K562 (cell line): ENCODE results near the gene FRMD5. TPM values are rescaled to one million over a fixed set of nuclear protein-coding genes. Genes with fewer than 3 reads are reported as not detected.
A peak's percentile ranks its signal among the peaks of the same experiment; 100 is the strongest.

Experiments
- ARID3A ChIP-seq: IDR thresholded peaks from 2 replicates; pipeline ENCODE4 v1.6.1; 2012; ENCODE audit warnings: low read depth, low read length, improper control_type of control experiment, borderline replicate concordance
- CBFA2T3 ChIP-seq: fragments of 450-650 bp; IDR thresholded peaks from 2 replicates; pipeline ENCODE4 v1.6.1; 2017
- ELK1 ChIP-seq: sonication (generic); formaldehyde crosslinking; IDR thresholded peaks from 2 replicates; pipeline ENCODE4 v1.8.1; 2022; ENCODE audit warnings: missing genetic modification reagents
- FOXM1 ChIP-seq, 2 experiments: fragments of 450-650 bp in 1 of 2; sonication (generic) in 1 of 2; formaldehyde crosslinking in 1 of 2; IDR thresholded peaks; 2 replicates each; pipeline versions ENCODE4 v1.6.1 to v1.9.0; 2017 to 2022; ENCODE audit warnings: low read depth in 2 of 2, mild to moderate bottlenecking in 2 of 2, missing genetic modification reagents in 1 of 2, moderate library complexity in 1 of 2
- HDAC3 ChIP-seq: fragments of 450-650 bp; IDR thresholded peaks from 2 replicates; pipeline ENCODE4 v1.6.1; 2018; ENCODE audit warnings: borderline replicate concordance, mild to moderate bottlenecking, moderate library complexity; ENCODE audit not compliant: partially characterized antibody
- LARP7 ChIP-seq: fragments of 450-650 bp; IDR thresholded peaks from 2 replicates; pipeline ENCODE4 v1.6.1; 2016
- MED1 ChIP-seq: sonication (generic); formaldehyde crosslinking; IDR thresholded peaks from 2 replicates; pipeline ENCODE4 v1.8.1; 2023; ENCODE audit warnings: missing genetic modification reagents, borderline replicate concordance
- NCOA4 ChIP-seq: fragments of 450-650 bp; IDR thresholded peaks from 2 replicates; pipeline ENCODE4 v1.6.1; 2018; ENCODE audit warnings: mild to moderate bottlenecking; ENCODE audit not compliant: partially characterized antibody
- PHB ChIP-seq: fragments of 250-450 bp; sonication (Bioruptor Pico); IDR thresholded peaks from 2 replicates; pipeline ENCODE4 v1.5.0; 2021
- PKNOX1 ChIP-seq: fragments of 450-650 bp; IDR thresholded peaks from 2 replicates; pipeline ENCODE4 v1.6.1; 2016
- TBP ChIP-seq: optimal IDR thresholded peaks from 2 replicates; pipeline ENCODE3; 2011; ENCODE audit warnings: low read depth, low read length, improper control_type of control experiment
- TSC22D4 ChIP-seq: fragments of 450-650 bp; IDR thresholded peaks from 2 replicates; pipeline ENCODE4 v1.6.1; 2016; ENCODE audit warnings: missing genetic modification characterization, missing biosample characterization, control low read depth
- ZNF143 ChIP-seq: sonication (generic); formaldehyde crosslinking; IDR thresholded peaks from 2 replicates; pipeline ENCODE4 v1.9.0; 2022; ENCODE audit warnings: mild to moderate bottlenecking, missing genetic modification reagents
- ZNF165 ChIP-seq: fragments of 250-450 bp; sonication (Bioruptor Pico); IDR thresholded peaks from 2 replicates; pipeline ENCODE4 v1.4.0; 2020; ENCODE audit warnings: borderline replicate concordance
- ZNF592 ChIP-seq: fragments of 450-650 bp; IDR thresholded peaks from 2 replicates; pipeline ENCODE4 v1.6.1; 2017; ENCODE audit warnings: antibody characterized with exemption, mild to moderate bottlenecking
- polyA plus RNA-seq, 8 experiments: library from polyadenylated mRNA; depleted of rRNA in 4 of 8; stranded (reverse) in 5 of 8; unstranded in 3 of 8; fragments of >200 nt; fragmentation: Nextera tagmentation in 2 of 8; fragmentation: Illumina TruSeq in 1 of 8; extraction: Ambion mirVana in 2 of 8; extraction: Trizol in 1 of 8; gene quantifications; 2 replicates each; pipeline versions ENCODE4 v1.2.1 to v1.2.3, GENCODE V29; 2011 to 2014; ENCODE audit warnings: inconsistent platforms in 1 of 8, missing spikeins in 1 of 8
- total RNA-seq, 7 experiments: library from RNA; depleted of rRNA in 6 of 7; stranded (reverse); fragments of >200 nt in 6 of 7; fragmentation: Illumina TruSeq in 2 of 7; extraction: Trizol in 2 of 7; gene quantifications; 2 replicates each; pipeline versions ENCODE4 v1.2.1 to v1.2.3, GENCODE V29; 2011 to 2021; ENCODE audit warnings: low replicate concordance in 1 of 7

The FRMD5 gene
- total and polyA plus RNA-seq, 9 of the 15 experiments (the other 6 are each of a cell fraction or from before 2014, with no cell fraction given): 0.13 to 0.38 TPM; not detected in 7

- TF ChIP-seq ZNF592: peak; percentile 94
- TF ChIP-seq FOXM1 (IDR thresholded peaks at IDR 0.05; ENCODE audit: low read depth): no peak
- TF ChIP-seq FOXM1 (CRISPR knock-in tag; IDR thresholded peaks at IDR 0.05; ENCODE audit: low read depth): peak; percentile 73; the same call in 1 of the 2 replicates
- TF ChIP-seq ZNF165 (CRISPR knock-in tag): no peak
- peak; percentile 27 for TF ChIP-seq HDAC3
- TF ChIP-seq ELK1 (CRISPR knock-in tag): no peak
- no peak for TF ChIP-seq CBFA2T3
- TF ChIP-seq MED1: no peak
- TF ChIP-seq PKNOX1: no peak
- TF ChIP-seq LARP7: no peak
- TF ChIP-seq TSC22D4 (tag): no peak
- peak; percentile 86 for TF ChIP-seq TBP
- no peak; the same call in 1 of the 2 replicates for TF ChIP-seq ZNF143 (CRISPR knock-in tag)
- no peak for TF ChIP-seq PHB (CRISPR knock-in tag)
- TF ChIP-seq NCOA4: no peak
- no peak for TF ChIP-seq ARID3A
These were observed 368.3 kb downstream of the FRMD5 start, which contains the start of gene WDR76 (continued) for GRCh38 chr15:43826508-43827341.
